PC-3 (cell line): ENCODE data around the gene MAGI1. TPM values are rescaled to one million over a fixed set of nuclear protein-coding genes. Genes with fewer than 3 reads are reported as not detected.
A peak's percentile ranks its signal among the peaks of the same experiment; 100 is the strongest.

Experiments used
- ATAC-seq: fragments of 200-7000 bp; cut with Tn5 transposase; 2 replicates; pipeline ENCODE4 v1.9.1; 2020; ENCODE audit warnings: mild to moderate bottlenecking, moderate library complexity
- BruUV-seq: library from RNA; stranded (reverse); fragments of 400-500 nt; replicated peaks from 2 replicates; lab custom pipeline; 2021; lab: Mats Ljungman, UMichigan
- CTCF ChIA-PET: fragments of 300-600 bp; sonication (Branson Sonifier 250); formaldehyde crosslinking; loops from one replicate; lab custom pipeline; 2022; ENCODE audit warnings: antibody characterized with exemption; lab: Charles Lee
- POLR2A ChIA-PET: fragments of 300-600 bp; sonication (Branson Sonifier 250); formaldehyde crosslinking; loops from one replicate; lab custom pipeline; 2022; ENCODE audit warnings: antibody characterized with exemption; ENCODE audit not compliant: unreplicated experiment; lab: Charles Lee
- DNase-seq: peaks from one replicate; pipeline ENCODE4 v3.0.0-alpha.2; 2015
- H2AFZ ChIP-seq: fragments of 300-600 bp; sonication (generic); 2 replicates; pipeline ENCODE4 v1.6.0; 2016; ENCODE audit warnings: antibody characterized with exemption, low read length
- H3F3A ChIP-seq: fragments of 300-600 bp; sonication (generic); one replicate; pipeline ENCODE4 v1.6.0; 2017; ENCODE audit warnings: antibody characterized with exemption, low read length, control low read depth, mild to moderate bottlenecking; ENCODE audit not compliant: unreplicated experiment
- H3K27ac ChIP-seq: fragments of 300-600 bp; sonication (generic); 2 replicates; pipeline ENCODE4 v1.5.1; 2016; ENCODE audit warnings: mild to moderate bottlenecking, low read length
- H3K27me3 ChIP-seq: fragments of 300-600 bp; sonication (generic); 2 replicates; pipeline ENCODE4 v1.6.1; 2016; ENCODE audit warnings: low read length, mixed read lengths
- H3K36me3 ChIP-seq: fragments of 300-600 bp; sonication (generic); 2 replicates; pipeline ENCODE4 v1.6.1; 2016; ENCODE audit warnings: low read depth, mixed run types, low read length, mixed read lengths
- H3K4me1 ChIP-seq: fragments of 300-600 bp; sonication (generic); 2 replicates; pipeline ENCODE4 v1.5.1; 2016; ENCODE audit warnings: low read length; ENCODE audit not compliant: insufficient read depth
- H3K4me2 ChIP-seq: fragments of 300-600 bp; sonication (generic); 2 replicates; pipeline ENCODE4 v1.6.0; 2016; ENCODE audit warnings: low read length
- H3K4me3 ChIP-seq: fragments of 300-600 bp; sonication (generic); 2 replicates; pipeline ENCODE4 v1.5.1; 2016; ENCODE audit warnings: mild to moderate bottlenecking, low read length, mixed read lengths
- H3K79me2 ChIP-seq: fragments of 300-600 bp; sonication (generic); 2 replicates; pipeline ENCODE4 v1.6.1; 2017; ENCODE audit warnings: low read length, mixed read lengths
- H3K9ac ChIP-seq: fragments of 300-600 bp; sonication (generic); 2 replicates; pipeline ENCODE4 v1.6.0; 2016; ENCODE audit warnings: mild to moderate bottlenecking, low read length
- H3K9me2 ChIP-seq: fragments of 300-600 bp; sonication (generic); replicated peaks from 2 replicates; pipeline ENCODE4 v1.6.1; 2016; ENCODE audit warnings: mixed run types, low read length, mixed read lengths
- H3K9me3 ChIP-seq: fragments of 300-600 bp; sonication (generic); 2 replicates; pipeline ENCODE4 v1.6.1; 2016; ENCODE audit warnings: low read length, mixed read lengths
- H4K20me1 ChIP-seq: fragments of 300-600 bp; sonication (generic); 2 replicates; pipeline ENCODE4 v1.6.1; 2016; ENCODE audit warnings: low read length, mixed read lengths
- CTCF ChIP-seq: fragments of 300-600 bp; sonication (generic); conservative IDR thresholded peaks from 2 replicates; pipeline ENCODE4 v1.5.1; 2017; ENCODE audit warnings: antibody characterized with exemption, low read depth, mild to moderate bottlenecking, low read length
- EZH2 ChIP-seq: fragments of 300-600 bp; sonication (generic); IDR thresholded peaks from one replicate; pipeline ENCODE4 v1.6.1; 2017; ENCODE audit warnings: antibody characterized with exemption, mild to moderate bottlenecking, low read length; ENCODE audit not compliant: unreplicated experiment
- EZH2phosphoT487 ChIP-seq: fragments of 300-600 bp; sonication (generic); IDR thresholded peaks from 2 replicates; pipeline ENCODE4 v1.6.1; 2018; ENCODE audit warnings: mild to moderate bottlenecking, antibody characterized with exemption, low read length, borderline replicate concordance
- intact Hi-C: fragments of 100-400 bp; cut with micrococcal nuclease; formaldehyde crosslinking; loops from 2 replicates; pipeline ENCODE4 v1.9.0; 2023
- total RNA-seq: library from RNA; depleted of rRNA; stranded (reverse); fragments of >200 nt; gene quantifications from 2 replicates; pipeline ENCODE4 v1.2.3, GENCODE V29; 2014

Gene MAGI1
- total RNA-seq, 1 experiment from 2014 or later: 8.9 TPM

GRCh38 chr3:65927576-65927975 is 111.1 kb downstream of the MAGI1 start:
- H3K9me2 ChIP-seq: no peaks in the 10 kb centered on the region
- H3K4me2 ChIP-seq: peak overlapping the region; percentile 39
- H3K4me1 ChIP-seq: peaks cover 10% of the 10 kb centered on the region
- H3K9ac ChIP-seq: no peak overlapping the region
- peaks cover 3% of the 10 kb centered on the region; the same call in 1 of the 2 replicates for H4K20me1 ChIP-seq
- no peak overlapping the region for H3K4me3 ChIP-seq
- no peak overlapping the region for H3K27ac ChIP-seq
- no peaks in the 10 kb centered on the region for H3K9me3 ChIP-seq
- no TSS peak for BruUV-seq
- no peaks in the 10 kb centered on the region for H3K79me2 ChIP-seq
- H3F3A ChIP-seq: no peaks in the 10 kb centered on the region
- H3K36me3 ChIP-seq: no peaks in the 10 kb centered on the region
- ATAC-seq (peak; percentile 96), DNase-seq (peak; percentile 74)
- ChIA-PET CTCF (no interaction called here), POLR2A (no interaction called here)
- H2AFZ ChIP-seq: no peak overlapping the region
- TF ChIP-seq CTCF (no peak), EZH2phosphoT487 (no peak), EZH2 (no peak)
- H3K27me3 ChIP-seq: no peaks in the 10 kb centered on the region
- intact Hi-C loops: no loop called here

- TF ChIP-seq EZH2phosphoT487 (no peak), CTCF (no peak), EZH2 (no peak)
- Histone ChIP-seq H4K20me1 (peaks cover 3% of the 10 kb centered on the region; the same call in 1 of the 2 replicates), H3K4me3 (no peak overlapping the region), H3K4me1 (peaks cover 10% of the 10 kb centered on the region), H3F3A (no peaks in the 10 kb centered on the region), H2AFZ (no peak overlapping the region), H3K27ac (no peak overlapping the region), H3K9me2 (no peaks in the 10 kb centered on the region), H3K36me3 (no peaks in the 10 kb centered on the region), H3K79me2 (no peaks in the 10 kb centered on the region), H3K9me3 (no peaks in the 10 kb centered on the region), H3K4me2 (no peak overlapping the region), H3K9ac (no peak overlapping the region), H3K27me3 (no peaks in the 10 kb centered on the region)
- POLR2A ChIA-PET: no interaction called here
- ATAC-seq (no peak), DNase-seq (no peak)
- intact Hi-C loops: no loop called here
- no TSS peak for BruUV-seq
- CTCF ChIA-PET: no interaction called here
Measured at GRCh38 chr3:65925254-65925954, 113.3 kb downstream of the MAGI1 start.

- no peaks in the 10 kb centered on the region for H3F3A ChIP-seq
- ATAC-seq (no peak), DNase-seq (no peak)
- ChIA-PET CTCF (no interaction called here), POLR2A (no interaction called here)
- no peak for TF ChIP-seq EZH2
- TF ChIP-seq EZH2phosphoT487: no peak
- no peak for TF ChIP-seq CTCF
- H3K9me2 ChIP-seq: no peaks in the 10 kb centered on the region
- H4K20me1 ChIP-seq: peaks cover 3% of the 10 kb centered on the region; the same call in 1 of the 2 replicates
- no peak overlapping the region for H2AFZ ChIP-seq
- no TSS peak for BruUV-seq
- no peaks in the 10 kb centered on the region for H3K27me3 ChIP-seq
- no peak overlapping the region for H3K4me3 ChIP-seq
- H3K4me2 ChIP-seq: no peak overlapping the region
- H3K36me3 ChIP-seq: no peaks in the 10 kb centered on the region
- H3K9me3 ChIP-seq: no peaks in the 10 kb centered on the region
- intact Hi-C loops: no loop called here
- no peaks in the 10 kb centered on the region for H3K79me2 ChIP-seq
- H3K9ac ChIP-seq: no peak overlapping the region
- no peak overlapping the region for H3K27ac ChIP-seq
- H3K4me1 ChIP-seq: peaks cover 10% of the 10 kb centered on the region
Measured at GRCh38 chr3:65924762-65925161, 114.0 kb downstream of the MAGI1 start.
